IPS-18a (cell line): ENCODE results near the gene LEAP2.

ENCODE experiments used
- H3K27ac ChIP-seq: one replicate; pipeline ENCODE4 v1.5.1; 2013; ENCODE audit warnings: low read length
- H3K27me3 ChIP-seq: one replicate; pipeline ENCODE4 v1.6.1; 2013; ENCODE audit warnings: mild to moderate bottlenecking, low read length; ENCODE audit not compliant: control insufficient read depth, insufficient read depth
- H3K36me3 ChIP-seq: one replicate; pipeline ENCODE4 v1.6.1; 2013; ENCODE audit warnings: low read depth, low read length; ENCODE audit not compliant: control insufficient read depth
- H3K4me1 ChIP-seq: one replicate; pipeline ENCODE4 v1.6.1; 2013; ENCODE audit warnings: low read depth, low read length; ENCODE audit not compliant: control insufficient read depth
- H3K4me3 ChIP-seq: one replicate; pipeline ENCODE4 v1.5.1; 2013; ENCODE audit warnings: low read length
- H3K9ac ChIP-seq: one replicate; pipeline ENCODE4 v1.6.1; 2013; ENCODE audit warnings: mild to moderate bottlenecking, low read length, moderate library complexity
- H3K9me3 ChIP-seq: one replicate; pipeline ENCODE4 v1.6.1; 2013; ENCODE audit warnings: low read depth, low read length; ENCODE audit not compliant: control insufficient read depth

Gene LEAP2

GRCh38 chr5:132867046-132867451 lies 6.4 kb upstream of the LEAP2 start:
- Histone ChIP-seq H3K27me3 (no peaks in the 10 kb centered on the region), H3K4me3 (peak overlapping the region; percentile 91), H3K9me3 (no peaks in the 10 kb centered on the region), H3K27ac (peak overlapping the region; percentile 81), H3K9ac (peak overlapping the region; percentile 93), H3K4me1 (peaks cover 9% of the 10 kb centered on the region), H3K36me3 (peaks cover 17% of the 10 kb centered on the region)

GRCh38 chr5:132868754-132869153 lies 4.7 kb upstream of the LEAP2 start:
- no peak overlapping the region for H3K4me3 ChIP-seq
- no peak overlapping the region for H3K27ac ChIP-seq
- no peaks in the 10 kb centered on the region for H3K27me3 ChIP-seq
- no peak overlapping the region for H3K9ac ChIP-seq
- H3K36me3 ChIP-seq, result peaks cover 17% of the 10 kb centered on the region
- H3K9me3 ChIP-seq, result no peaks in the 10 kb centered on the region
- peaks cover 9% of the 10 kb centered on the region for H3K4me1 ChIP-seq

- H3K27ac ChIP-seq, result no peak overlapping the region
- H3K9me3 ChIP-seq, result no peaks in the 10 kb centered on the region
- no peak overlapping the region for H3K4me3 ChIP-seq
- peaks cover 17% of the 10 kb centered on the region for H3K36me3 ChIP-seq
- no peak overlapping the region for H3K9ac ChIP-seq
- H3K4me1 ChIP-seq, result peaks cover under 1% of the 10 kb centered on the region
- H3K27me3 ChIP-seq, result no peaks in the 10 kb centered on the region
Measured at GRCh38 chr5:132870801-132871200, 2.7 kb upstream of the LEAP2 start.

GRCh38 chr5:132871459-132872284 lies 1.8 kb upstream of the LEAP2 start:
- no peaks in the 10 kb centered on the region for H3K27me3 ChIP-seq
- no peaks in the 10 kb centered on the region for H3K9me3 ChIP-seq
- H3K36me3 ChIP-seq, result peaks cover 19% of the 10 kb centered on the region
- H3K4me1 ChIP-seq, result no peaks in the 10 kb centered on the region
- H3K4me3 ChIP-seq, result no peak overlapping the region
- no peak overlapping the region for H3K27ac ChIP-seq
- H3K9ac ChIP-seq, result no peak overlapping the region

GRCh38 chr5:132872788-132873118 lies 715 bp upstream of the LEAP2 start:
- H3K4me1 ChIP-seq, result no peaks in the 10 kb centered on the region
- no peak overlapping the region for H3K27ac ChIP-seq
- no peaks in the 10 kb centered on the region for H3K9me3 ChIP-seq
- H3K4me3 ChIP-seq, result no peak overlapping the region
- H3K27me3 ChIP-seq, result no peaks in the 10 kb centered on the region
- H3K9ac ChIP-seq, result no peak overlapping the region
- H3K36me3 ChIP-seq, result peaks cover 24% of the 10 kb centered on the region

- no peak overlapping the region for H3K9ac ChIP-seq
- H3K27ac ChIP-seq, result no peak overlapping the region
- peaks cover 26% of the 10 kb centered on the region for H3K36me3 ChIP-seq
- no peaks in the 10 kb centered on the region for H3K9me3 ChIP-seq
- no peaks in the 10 kb centered on the region for H3K4me1 ChIP-seq
- no peaks in the 10 kb centered on the region for H3K27me3 ChIP-seq
- no peak overlapping the region for H3K4me3 ChIP-seq
Measured at GRCh38 chr5:132873930-132874271, 433 bp downstream of the LEAP2 start.

GRCh38 chr5:132876020-132876759 lies 2.7 kb downstream of the LEAP2 start:
- H3K27me3 ChIP-seq, result no peaks in the 10 kb centered on the region
- peaks cover 38% of the 10 kb centered on the region for H3K36me3 ChIP-seq

GRCh38 chr5:132877466-132877865 lies 4.0 kb downstream of the LEAP2 start:
- Histone ChIP-seq H3K36me3 (peaks cover 48% of the 10 kb centered on the region), H3K4me3 (no peak overlapping the region), H3K9me3 (no peaks in the 10 kb centered on the region), H3K4me1 (no peaks in the 10 kb centered on the region), H3K27me3 (no peaks in the 10 kb centered on the region), H3K27ac (no peak overlapping the region), H3K9ac (no peak overlapping the region)

More at GRCh38 chr5:132876020-132876759, 2.7 kb downstream of the LEAP2 start:
- Histone ChIP-seq H3K4me3 (no peak overlapping the region), H3K27ac (no peak overlapping the region), H3K4me1 (no peaks in the 10 kb centered on the region), H3K9me3 (no peaks in the 10 kb centered on the region), H3K9ac (no peak overlapping the region)

- H3K9ac ChIP-seq, result no peak overlapping the region
- no peak overlapping the region for H3K27ac ChIP-seq
- no peaks in the 10 kb centered on the region for H3K27me3 ChIP-seq
- H3K9me3 ChIP-seq, result no peaks in the 10 kb centered on the region
- H3K4me1 ChIP-seq, result no peaks in the 10 kb centered on the region
- H3K4me3 ChIP-seq, result no peak overlapping the region
- H3K36me3 ChIP-seq, result peaks cover 52% of the 10 kb centered on the region
Measured at GRCh38 chr5:132877938-132878337, 4.5 kb downstream of the LEAP2 start.

- Histone ChIP-seq H3K9ac (no peak overlapping the region), H3K27ac (no peak overlapping the region), H3K4me3 (no peak overlapping the region), H3K4me1 (no peaks in the 10 kb centered on the region), H3K9me3 (no peaks in the 10 kb centered on the region), H3K36me3 (peaks cover 70% of the 10 kb centered on the region), H3K27me3 (no peaks in the 10 kb centered on the region)
Measured at GRCh38 chr5:132883261-132883834, 9.9 kb downstream of the LEAP2 start.

- H3K9ac ChIP-seq, result no peak overlapping the region
- H3K4me3 ChIP-seq, result no peak overlapping the region
- H3K27ac ChIP-seq, result no peak overlapping the region
- no peaks in the 10 kb centered on the region for H3K9me3 ChIP-seq
- H3K27me3 ChIP-seq, result no peaks in the 10 kb centered on the region
- peaks cover 69% of the 10 kb centered on the region for H3K36me3 ChIP-seq
- H3K4me1 ChIP-seq, result no peaks in the 10 kb centered on the region
Measured at GRCh38 chr5:132884548-132884947, 11.1 kb downstream of the LEAP2 start.
